ENCODE measurements around the gene SLC25A43.

- TF ChIP-seq CTCF (IDR thresholded peaks at IDR 0.05) (no peak), POLR2A (IDR thresholded peaks at IDR 0.05) (no peak)
Measured at GRCh38 chrX:119465555-119465954, 66.4 kb downstream of the SLC25A43 start.

Data from thyroid gland (tissue), 4 donors.